LoVo (cell line): Measurements from ENCODE around the gene HIVEP1.
A peak's percentile ranks its signal among the peaks of the same experiment; 100 is the strongest.
"Not testable (repeated sequence)": the region's sequence is repeated elsewhere in the genome, so short reads cannot be mapped to it uniquely, and the experiment has no call there.

Source experiments
- DNase-seq: peaks from one replicate; pipeline ENCODE4 v3.0.0-alpha.2; 2016; ENCODE audit warnings: low spot score

The HIVEP1 gene

DNA sequence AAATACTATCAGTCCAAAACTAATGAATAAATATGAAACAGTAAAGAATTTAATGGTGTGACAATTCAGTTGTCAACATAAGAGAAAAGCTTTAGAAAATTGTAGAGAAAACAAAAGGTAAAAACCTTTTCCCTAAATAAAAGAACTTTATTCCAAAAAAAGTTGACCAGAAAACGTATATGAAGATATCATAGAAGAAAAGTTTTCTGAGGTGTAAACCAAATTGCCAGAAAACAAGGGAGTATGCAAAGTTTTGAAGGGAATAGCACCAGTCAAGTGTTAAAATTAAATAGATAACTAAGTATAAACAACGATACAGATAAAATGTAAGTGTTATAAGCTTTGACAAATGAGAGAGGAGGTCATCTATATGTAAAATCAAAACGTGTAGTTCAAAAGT, 104.9 kb downstream of the HIVEP1 start:
- no peak for DNase-seq

DNA sequence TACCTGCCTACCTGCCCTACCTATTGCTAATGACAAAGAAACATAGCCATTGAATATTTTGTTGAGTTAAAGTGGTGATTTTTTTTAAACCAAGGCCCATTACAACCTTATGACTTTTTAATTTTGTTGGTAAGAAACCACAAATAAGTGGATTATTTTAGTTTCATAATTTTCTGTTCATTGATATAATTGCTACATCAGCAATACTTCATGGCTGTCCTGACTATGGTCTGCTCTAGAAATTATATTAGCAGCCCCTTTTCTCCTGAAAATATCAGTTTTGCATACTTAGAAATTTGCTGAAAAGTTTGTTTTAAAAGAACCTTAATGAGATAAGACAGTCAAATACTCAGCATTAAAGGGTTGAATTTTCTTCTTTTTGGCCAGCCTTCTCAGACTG, 106.5 kb downstream of the HIVEP1 start:
- no peak for DNase-seq

DNA sequence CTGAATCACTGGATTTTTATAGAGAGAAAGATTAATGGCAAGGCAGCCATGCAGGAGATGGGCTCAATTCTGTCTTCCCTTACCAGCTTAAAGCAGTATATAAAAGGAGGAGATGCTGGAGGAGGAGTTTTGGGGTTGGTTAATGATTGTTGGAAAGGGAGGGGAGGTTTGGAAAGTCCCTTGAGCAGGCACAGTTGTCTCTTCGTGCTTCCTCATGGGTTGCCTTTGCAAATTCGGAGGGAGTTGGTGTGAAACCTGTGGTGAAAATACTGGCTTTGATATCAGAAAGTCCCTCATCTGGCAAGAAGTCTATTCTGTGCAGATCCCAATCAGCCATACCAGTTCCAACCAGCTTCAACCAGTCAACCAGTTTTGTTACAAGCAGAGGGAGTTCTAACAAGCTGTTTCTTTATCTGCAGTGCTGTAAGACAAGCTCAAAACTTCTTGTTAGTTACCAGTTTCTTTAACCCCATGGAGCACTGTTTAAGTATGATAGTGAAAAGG, 107.0 kb downstream of the HIVEP1 start:
- no peak for DNase-seq

DNA sequence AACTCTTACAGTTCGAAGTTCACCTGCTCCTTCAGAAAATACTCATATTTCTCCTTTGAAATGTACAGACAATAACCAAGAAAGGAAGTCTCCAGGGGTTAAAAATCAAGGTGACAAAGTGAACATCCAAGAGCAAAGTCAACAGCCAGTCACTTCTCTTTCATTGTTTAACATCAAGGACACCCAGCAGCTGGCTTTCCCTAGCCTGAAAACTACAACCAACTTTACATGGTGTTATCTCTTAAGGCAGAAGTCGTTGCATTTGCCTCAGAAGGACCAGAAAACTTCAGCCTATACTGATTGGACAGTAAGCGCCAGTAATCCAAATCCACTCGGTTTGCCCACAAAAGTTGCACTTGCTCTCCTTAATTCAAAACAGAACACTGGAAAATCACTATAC, 113.3 kb downstream of the HIVEP1 start:
- no peak for DNase-seq

DNA sequence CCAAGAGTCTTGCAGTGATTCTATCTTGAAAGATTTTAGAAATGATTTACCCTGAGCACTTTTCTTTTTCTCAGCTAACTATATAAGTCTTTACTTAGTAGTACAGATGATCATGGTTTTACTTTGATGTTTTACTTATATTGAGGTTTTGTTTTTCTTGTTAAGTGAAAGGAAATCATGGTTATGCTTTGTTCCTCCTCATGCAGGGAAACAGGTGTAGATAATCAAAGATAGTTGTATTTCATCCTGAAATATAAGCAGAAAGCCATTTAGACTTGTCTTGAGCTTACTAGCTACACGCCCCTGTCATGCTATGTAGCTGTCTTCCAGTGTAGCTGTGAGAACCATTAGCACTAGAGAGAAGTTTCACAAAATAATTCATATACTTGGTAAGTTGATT, 113.9 kb downstream of the HIVEP1 start:
- DNase-seq: no peak

DNA sequence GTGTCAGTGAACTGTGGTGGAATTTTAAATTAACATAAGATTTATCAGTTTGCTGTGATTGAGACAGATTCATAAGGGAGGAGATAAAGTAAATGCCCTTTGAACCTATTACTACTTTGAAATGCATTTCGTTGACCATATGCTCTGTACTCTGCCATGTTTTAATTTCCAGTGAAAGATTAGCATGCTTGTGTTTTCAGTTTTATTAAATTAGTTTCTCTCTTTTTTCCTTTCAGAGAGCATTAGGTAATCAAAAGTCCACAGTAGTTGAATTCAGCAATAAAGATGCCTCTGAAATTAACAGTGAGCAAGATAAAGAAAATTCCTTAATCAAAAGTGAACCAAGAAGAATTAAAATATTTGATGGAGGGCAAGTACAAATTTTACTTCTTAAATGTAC, 117.4 kb downstream of the HIVEP1 start:
- DNase-seq: no peak

DNA sequence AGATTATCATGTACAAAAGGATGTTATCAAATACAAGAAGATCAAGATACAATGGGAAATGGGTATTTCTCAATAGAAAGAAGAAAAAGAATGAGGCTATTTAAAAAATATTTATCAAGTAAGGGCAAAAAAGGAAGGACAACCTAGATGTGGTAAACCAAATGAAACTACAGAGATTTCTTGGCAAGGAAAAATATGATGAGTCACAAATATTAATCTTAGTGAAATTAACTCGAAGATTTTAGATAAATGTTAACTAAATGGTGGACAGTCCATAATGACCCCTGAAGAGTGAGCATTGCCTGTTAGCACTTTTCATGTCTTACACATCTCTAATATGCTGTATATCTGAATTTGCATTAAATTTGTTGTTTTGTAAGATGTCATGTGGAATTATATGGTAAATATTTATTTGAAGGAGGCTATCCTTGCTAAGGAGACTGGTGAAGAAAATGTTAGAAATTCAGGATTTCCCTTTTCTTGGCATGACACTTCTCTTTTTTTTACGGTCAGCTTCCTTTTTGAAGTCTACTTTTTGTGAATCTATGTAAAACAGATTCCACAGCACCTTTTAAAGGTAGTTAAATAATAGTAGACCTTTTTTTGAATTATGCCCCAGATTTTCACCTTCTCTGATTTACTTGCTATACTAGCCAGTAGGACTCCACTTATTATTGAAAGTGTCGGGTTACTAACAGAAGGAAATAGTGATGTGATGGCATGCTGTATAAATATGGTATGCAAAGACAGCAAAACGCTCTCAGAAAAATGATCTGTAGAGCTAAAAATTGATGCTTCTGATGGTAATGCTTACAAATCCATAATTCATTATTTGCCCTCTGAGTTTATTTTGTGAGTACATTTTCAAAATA, 120.5 kb downstream of the HIVEP1 start:
- DNase-seq: no peak

DNA sequence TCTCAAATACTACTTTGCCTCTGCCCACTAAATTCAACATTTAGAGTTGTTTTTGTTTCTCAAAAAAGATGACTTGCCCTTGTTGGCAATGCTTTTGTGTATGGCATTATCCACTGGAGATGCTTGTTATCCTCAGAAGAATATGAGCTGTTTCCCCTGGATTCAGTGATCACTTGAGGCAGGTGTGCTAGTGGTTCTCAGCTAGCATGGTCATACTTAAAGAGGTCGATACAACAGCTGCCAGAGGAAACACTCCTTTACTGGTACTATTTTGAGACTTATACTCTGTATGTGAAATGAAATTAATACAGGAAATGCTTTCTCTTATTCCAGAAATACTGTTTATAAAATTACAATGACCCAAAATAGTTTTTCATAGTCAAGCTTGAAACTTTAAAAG, 122.5 kb downstream of the HIVEP1 start:
- DNase-seq: no peak

DNA sequence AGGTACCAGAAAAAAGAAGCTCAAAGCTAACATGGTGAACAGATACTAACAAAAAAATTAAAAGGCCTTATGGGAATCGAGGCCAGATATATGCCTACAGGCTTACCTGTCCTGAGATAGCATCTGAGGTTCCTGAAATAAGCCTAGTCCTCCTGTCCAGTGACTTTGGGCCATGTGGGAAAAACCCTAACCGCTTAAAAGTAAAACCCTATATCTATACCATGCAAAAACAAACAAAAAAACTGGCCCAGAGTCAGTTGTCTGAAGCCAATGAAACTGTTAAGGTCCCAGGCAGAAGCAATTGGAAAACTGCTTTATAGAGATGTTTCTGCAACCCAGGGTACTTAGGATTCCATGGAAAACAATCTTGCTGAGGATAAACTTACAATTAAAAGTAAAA, 122.9 kb downstream of the HIVEP1 start:
- no peak for DNase-seq

DNA sequence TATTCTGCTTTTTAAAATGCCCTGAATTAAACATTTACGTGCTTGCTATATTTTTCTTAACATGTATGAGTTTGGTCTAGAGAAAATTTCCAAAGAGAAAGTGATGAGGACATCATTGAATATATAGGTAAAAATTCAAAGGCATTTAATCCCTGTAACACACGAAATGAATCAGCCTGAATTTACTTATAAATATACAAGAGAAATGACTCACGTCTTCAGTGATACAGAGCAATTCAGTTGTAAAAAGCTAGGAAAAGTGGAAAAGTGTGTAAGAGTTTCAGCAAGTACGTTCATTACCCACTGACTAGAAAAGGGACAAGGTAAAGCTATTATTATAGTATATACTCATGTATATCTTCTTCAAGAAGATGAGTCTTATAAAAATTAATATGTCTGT, 124.8 kb downstream of the HIVEP1 start:
- DNase-seq: no peak

DNA sequence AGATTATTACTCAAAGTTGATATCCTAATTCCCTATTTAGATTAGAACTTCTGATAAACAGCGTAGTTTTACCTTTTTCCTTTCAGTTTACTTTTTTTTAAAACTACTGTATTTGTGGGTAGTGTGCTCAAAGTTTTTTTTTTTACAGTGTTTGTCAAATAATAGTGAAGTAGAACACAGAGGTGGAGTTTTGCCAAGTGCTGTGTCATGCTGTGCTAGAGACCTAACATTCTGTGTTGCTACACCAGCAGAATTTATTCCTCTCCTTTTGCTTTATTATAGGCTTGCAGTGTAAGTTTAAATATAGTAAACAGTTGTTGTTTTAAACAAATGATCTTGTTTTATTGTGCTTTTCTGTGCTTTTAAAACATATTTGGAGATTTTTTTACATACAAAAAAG, 125.4 kb downstream of the HIVEP1 start:
- DNase-seq: peak; percentile 12

DNA sequence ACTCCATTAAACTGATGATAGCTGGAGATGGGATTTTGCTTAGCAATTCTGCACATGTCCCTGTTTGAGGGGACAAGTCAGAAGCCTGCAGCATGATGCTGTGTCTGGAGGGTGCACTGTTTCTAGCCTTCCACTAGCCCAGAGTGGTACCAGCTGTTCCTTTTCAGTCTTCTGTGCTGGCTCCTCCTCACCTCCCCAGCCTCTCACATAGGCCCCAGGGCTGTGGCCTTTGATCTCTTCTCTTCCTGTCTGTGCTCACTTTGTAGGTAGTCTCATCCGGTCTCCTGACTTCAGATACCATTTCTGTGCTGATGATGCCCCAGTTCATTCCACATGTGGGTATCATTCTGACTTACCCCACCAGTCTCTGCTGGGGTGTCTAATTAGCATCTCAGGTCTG, 126.3 kb downstream of the HIVEP1 start:
- DNase-seq: no peak

DNA sequence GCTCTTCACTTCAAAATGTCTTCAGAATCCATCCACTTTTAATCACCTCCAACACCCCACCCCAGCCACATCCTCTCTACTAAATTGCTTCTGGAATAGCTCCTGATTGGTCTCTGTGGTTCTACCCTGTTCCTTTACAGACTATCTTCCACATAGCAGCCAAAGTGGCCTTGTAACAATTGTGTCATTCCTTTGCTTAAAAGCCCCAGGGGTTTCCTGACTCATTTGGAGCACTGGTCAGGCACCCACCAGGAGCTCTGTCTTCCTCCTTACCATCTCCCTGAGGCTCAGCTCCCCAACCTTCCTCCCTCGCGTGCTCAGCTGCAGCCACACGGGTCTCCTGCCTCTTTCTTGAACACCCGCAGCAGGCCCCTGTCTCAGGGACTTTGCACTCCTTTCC, 126.8 kb downstream of the HIVEP1 start:
- no peak for DNase-seq

DNA sequence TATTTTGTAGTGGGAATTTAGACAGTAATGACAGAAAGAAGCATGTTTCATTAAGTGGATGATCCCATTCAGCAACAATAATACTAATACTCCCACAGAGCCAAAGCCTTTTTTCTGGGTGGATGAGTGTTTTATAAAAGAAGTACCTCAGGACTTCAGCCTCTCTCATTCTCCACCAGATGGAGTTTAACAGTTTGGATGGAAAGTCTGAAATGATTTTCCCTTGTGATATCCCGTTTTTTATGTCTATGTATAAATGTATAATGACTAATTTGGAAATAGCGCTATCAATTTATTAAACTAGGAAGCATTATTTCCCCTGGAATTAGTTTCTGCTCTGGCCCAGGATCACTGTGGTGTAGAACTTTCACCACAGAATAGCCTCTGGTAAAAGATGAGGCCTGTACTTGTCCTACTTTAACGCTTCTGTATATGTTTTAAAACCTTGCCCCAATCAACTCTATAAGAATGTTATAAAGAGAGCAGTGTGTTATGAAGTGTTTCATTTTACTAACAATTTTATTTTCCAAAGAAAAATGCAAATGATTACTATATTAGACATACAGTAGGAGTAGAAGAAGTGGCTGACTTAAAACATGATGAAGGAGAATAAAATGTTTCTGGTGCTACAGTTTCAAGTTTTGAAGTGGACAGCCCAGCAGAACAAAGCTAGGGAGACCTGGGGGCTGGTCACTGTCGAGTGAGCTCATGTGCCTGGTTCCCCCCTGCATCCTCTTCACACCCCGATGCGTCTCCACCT, 135.6 kb downstream of the HIVEP1 start:
- DNase-seq: no peak

DNA sequence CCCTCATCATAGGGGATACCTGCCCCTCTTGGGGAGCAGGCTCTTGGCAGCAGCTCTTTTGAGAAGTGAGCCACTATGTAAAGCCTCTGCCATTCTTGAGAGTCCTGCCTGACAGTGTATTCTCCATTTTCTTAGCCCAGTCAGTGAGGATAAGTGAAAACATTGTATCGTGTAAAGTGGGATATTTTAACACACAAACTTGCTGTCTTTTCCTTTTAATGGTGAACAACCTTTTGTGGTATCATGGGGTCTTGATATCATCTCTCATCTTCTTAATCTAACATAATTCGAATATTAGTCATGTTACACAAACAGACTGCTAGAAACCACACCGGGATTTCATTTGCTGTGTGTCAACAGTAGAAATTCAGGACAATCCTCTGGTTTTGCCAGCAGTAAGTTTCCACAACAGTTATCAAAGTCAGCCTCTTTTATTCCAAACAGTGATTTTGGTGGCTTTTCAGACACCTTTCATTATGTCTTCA, 136.2 kb downstream of the HIVEP1 start:
- DNase-seq: peak; percentile 11

DNA sequence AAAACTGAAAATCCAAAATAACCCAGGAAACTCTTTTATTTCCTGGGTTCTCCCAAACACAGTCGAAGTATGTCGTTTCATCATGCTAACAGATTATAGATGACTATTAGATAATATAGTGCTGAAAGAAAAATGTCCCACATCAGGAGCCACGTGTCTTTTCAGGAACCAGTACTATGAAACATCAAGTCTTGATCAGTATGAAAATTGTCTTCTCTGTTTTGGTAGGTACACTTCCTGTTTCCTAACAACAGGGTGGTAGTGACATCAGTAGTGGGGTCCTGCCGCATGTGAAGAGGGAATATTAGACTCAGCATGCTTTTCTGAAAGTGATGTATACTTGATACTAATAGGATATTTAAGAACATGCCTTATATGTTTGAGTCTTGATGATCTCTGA, 136.7 kb downstream of the HIVEP1 start:
- no peak for DNase-seq

DNA sequence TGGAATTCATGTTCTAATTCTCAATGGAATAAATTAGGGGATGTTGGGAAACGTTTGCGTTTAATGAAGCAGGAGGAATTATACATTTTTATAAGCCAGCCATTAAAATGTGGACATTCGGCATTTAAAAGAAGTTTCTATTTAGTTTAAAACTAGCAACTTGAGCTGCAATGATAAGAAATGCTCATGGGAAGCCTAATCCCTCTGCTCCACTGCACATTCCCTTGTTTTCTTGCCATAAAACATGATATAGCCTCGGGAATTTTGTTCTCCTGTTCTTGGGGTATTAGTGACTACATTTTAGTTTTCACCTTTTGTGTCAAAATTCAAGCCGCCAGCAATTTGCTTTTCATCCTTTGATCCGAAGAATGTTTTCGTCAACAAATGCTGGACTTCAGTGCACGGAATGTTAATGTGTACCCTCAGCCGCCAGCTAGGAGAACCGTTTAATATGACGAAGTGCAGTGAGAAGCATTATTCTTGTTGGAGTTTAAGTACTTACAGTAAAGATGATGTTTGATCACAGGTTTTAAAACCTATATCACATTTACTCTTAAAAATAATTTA, 137.9 kb downstream of the HIVEP1 start:
- DNase-seq: no peak

DNA sequence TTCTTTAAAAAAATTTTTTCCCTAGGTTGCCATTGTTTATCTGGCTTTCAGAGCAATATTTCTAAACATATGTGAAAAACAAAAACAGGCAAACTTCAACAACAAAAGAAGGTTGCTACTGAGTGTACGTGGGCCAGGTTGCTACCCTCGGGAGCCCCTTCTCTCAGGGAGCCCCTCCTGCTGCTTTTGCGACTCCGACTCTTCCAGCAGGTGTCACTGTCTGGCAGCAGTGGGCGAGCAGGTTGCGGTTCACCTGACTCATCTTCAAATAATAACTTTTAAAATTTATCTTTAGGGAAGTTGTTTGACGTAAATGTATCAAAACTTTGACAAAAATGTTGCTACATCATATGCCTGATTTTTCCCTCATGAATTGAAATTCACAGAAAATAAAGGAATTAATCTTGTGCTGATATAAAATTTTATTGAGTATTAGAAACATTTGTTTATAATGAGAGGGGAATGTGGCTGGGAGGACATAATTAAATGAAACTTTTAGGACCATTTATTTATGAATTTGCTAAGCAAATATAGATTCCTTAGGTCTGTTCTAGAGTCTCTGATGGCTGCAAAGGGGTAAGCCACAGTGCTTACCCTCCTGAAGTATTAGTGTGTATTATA, 138.8 kb downstream of the HIVEP1 start:
- DNase-seq: peak; percentile 33

DNA sequence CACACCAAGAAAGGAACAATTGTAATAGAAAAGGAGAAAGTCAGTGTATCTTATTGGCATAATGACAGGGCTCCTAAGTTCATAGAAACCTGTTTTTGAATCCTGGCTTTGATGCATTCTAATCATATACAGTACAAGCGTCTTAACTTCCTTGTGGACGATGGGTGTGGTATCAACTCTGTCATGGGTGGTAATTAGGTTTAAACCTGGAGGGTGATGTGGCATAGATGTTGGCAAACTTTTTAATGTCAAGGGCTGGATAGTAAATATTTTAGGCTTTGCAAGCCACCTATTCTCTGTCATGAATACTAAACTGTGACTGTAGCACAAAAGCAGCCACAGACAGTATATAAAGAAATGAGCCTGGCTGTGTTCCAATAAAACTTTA, 139.3 kb downstream of the HIVEP1 start:
- DNase-seq: no peak

DNA sequence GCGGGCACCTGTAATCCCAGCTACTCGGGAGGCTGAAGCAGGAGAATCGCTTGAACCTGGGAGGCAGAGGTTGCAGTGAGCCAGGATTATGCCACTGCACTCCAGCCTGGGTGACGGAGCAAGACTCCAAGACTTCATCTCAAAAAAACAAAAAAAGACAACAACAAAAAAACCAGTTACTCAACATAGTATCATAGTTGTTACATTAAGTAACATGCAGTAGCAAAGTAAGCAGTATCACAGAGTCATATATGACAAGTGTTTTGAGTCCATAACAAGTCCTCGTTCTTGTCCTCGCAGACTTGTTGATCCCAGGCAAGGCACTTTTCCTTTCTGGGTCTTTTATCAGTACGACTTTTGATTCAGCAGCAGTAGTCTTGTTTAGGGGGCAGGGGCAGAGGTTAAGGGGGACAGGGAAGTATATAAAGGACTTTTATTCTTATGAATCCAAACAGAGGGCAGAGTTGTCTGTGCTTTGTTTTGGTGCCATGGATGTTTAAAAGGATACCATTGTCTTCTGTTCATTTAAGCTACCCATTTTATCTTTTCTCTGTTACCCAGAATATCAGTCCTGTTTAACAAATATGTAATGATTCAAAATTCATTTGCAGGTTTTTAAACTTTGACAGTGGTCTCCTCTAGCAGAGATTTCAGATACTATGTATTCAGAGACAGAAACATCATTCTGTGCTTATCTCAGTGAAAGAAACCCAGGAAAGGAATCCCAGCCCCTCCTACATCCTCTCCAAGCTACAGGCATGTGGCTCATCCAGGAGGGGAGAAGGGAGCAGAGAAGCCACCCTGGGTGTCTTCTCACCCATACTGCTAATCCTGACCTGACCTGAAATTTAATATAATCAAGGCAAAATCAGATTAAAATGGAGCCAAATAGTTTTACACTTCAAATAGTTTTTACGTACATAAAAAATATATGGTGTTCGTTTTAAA, 140.2 kb downstream of the HIVEP1 start:
- DNase-seq: no peak

DNA sequence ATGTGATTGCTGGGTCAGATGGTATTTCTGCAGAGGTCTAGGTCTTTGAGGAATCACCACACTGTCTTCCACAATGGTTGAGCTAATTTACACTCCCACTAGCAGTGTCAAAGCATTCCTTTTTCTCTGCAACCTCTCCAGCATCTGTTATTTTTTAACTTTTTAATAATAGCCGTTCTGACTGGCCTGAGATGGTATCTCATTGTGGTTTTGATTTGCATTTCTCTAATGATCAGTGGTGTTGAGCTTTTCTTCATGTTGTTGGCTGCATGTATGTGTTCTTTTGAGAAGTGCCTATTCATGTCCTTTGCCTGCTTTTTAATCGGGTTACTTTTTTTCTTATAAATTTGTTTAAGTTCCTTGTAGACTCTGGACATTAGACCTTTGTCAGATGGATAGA, 143.7 kb downstream of the HIVEP1 start:
- DNase-seq: not testable (repeated sequence)
